GM12892 (cell line): ENCODE measurements around the gene IGSF10. TPM values are rescaled to one million over a fixed set of nuclear protein-coding genes. Genes with fewer than 3 reads are reported as not detected.
"Not testable (repeated sequence)": the region's sequence is repeated elsewhere in the genome, so short reads cannot be mapped to it uniquely, and the experiment has no call there.

Source experiments
- DNase-seq: peaks from one replicate; pipeline ENCODE4 v3.0.0; 2011; ENCODE audit not compliant: insufficient read length
- FAIRE-seq: peaks from 2 replicates; lab custom pipeline; 2011; peaks lifted over from hg19 to GRCh38; lab: Jason Lieb, UNC
- POLR2A ChIP-seq: IDR thresholded peaks from 2 replicates; pipeline ENCODE4 v1.6.1; 2011; ENCODE audit warnings: low read depth, low read length, control low read depth
- POLR2AphosphoS5 ChIP-seq: IDR thresholded peaks from 2 replicates; pipeline ENCODE4 v1.6.1; 2011; ENCODE audit warnings: low read depth, low read length, control low read depth
- TAF1 ChIP-seq: IDR thresholded peaks from 2 replicates; pipeline ENCODE4 v1.6.1; 2011; ENCODE audit warnings: low read depth, mild to moderate bottlenecking, control low read depth, low read length, borderline replicate concordance
- polyA plus RNA-seq: library from polyadenylated mRNA; unstranded; fragments of >200 nt; gene quantifications from one replicate; pipeline ENCODE4 v1.2.1, GENCODE V29; 2012; ENCODE audit warnings: missing spikeins, inconsistent platforms; ENCODE audit not compliant: missing spikeins

IGSF10 gene
- 0.72 TPM for polyA plus RNA-seq

GRCh38 chr3:151460774-151461450, at the start of gene IGSF10:
IGSF10 (minus strand) TSS chr3:151461061; CDS start chr3:151458709, 2,352 bp downstream.
- FAIRE-seq: no peak
- DNase-seq: peak; percentile 5
- no peak for TF ChIP-seq POLR2AphosphoS5
- no peak for TF ChIP-seq TAF1
- no peak for TF ChIP-seq POLR2A

- not testable (repeated sequence) for DNase-seq, FAIRE-seq
Observed at GRCh38 chr3:151509468-151510135, 48.7 kb upstream of the IGSF10 start.

GRCh38 chr3:151504606-151505005, 43.7 kb upstream of the IGSF10 start:
- no peak for DNase-seq
- no peak for FAIRE-seq
- TF ChIP-seq TAF1: no peak
- TF ChIP-seq POLR2A: no peak
- no peak for TF ChIP-seq POLR2AphosphoS5

- FAIRE-seq: no peak
- no peak for DNase-seq
- TF ChIP-seq POLR2A (no peak), TAF1 (no peak), POLR2AphosphoS5 (no peak)
Observed at GRCh38 chr3:151503074-151503473, 42.2 kb upstream of the IGSF10 start.

GRCh38 chr3:151501923-151502632, 41.2 kb upstream of the IGSF10 start:
- FAIRE-seq (no peak), DNase-seq (no peak)
- no peak for TF ChIP-seq TAF1
- no peak for TF ChIP-seq POLR2AphosphoS5
- no peak for TF ChIP-seq POLR2A

- TF ChIP-seq TAF1: no peak
- TF ChIP-seq POLR2A: no peak
- TF ChIP-seq POLR2AphosphoS5: no peak
- DNase-seq (no peak), FAIRE-seq (no peak)
Observed at GRCh38 chr3:151501171-151501922, 40.5 kb upstream of the IGSF10 start.

- FAIRE-seq (no peak), DNase-seq (no peak)
- no peak for TF ChIP-seq TAF1
- TF ChIP-seq POLR2A: no peak
- TF ChIP-seq POLR2AphosphoS5: no peak
Observed at GRCh38 chr3:151499168-151499567, 38.3 kb upstream of the IGSF10 start.

GRCh38 chr3:151491525-151491924, 30.7 kb upstream of the IGSF10 start:
- FAIRE-seq (no peak), DNase-seq (no peak)
- TF ChIP-seq POLR2AphosphoS5 (no peak), TAF1 (no peak), POLR2A (no peak)

- not testable (repeated sequence) for DNase-seq, FAIRE-seq
Observed at GRCh38 chr3:151487833-151488232, 27.0 kb upstream of the IGSF10 start.

GRCh38 chr3:151483961-151484520, 23.2 kb upstream of the IGSF10 start:
- FAIRE-seq (no peak), DNase-seq (no peak)
- TF ChIP-seq TAF1 (no peak), POLR2A (no peak), POLR2AphosphoS5 (no peak)

GRCh38 chr3:151483488-151483887, 22.6 kb upstream of the IGSF10 start:
- no peak for TF ChIP-seq POLR2A
- no peak for TF ChIP-seq TAF1
- no peak for TF ChIP-seq POLR2AphosphoS5
- FAIRE-seq: no peak

More at GRCh38 chr3:151483488-151483887, 22.6 kb upstream of the IGSF10 start:
- no peak for DNase-seq
